H1 (cell line): Measurements from ENCODE around the gene PIGS. TPM values are rescaled to one million over a fixed set of nuclear protein-coding genes. Genes with fewer than 3 reads are reported as not detected.

Experiments used
- CTCF ChIA-PET: fragments of 300-600 bp; sonication (Branson Sonifier 250); formaldehyde crosslinking; loops from one replicate; lab custom pipeline; 2021; ENCODE audit not compliant: partially characterized antibody; lab: Charles Lee
- POLR2A ChIA-PET: fragments of 300-600 bp; sonication (Branson Sonifier 250); formaldehyde crosslinking; loops from one replicate; lab custom pipeline; 2021; ENCODE audit warnings: inconsistent platforms; ENCODE audit not compliant: partially characterized antibody; lab: Charles Lee
- DNase-seq, 2 experiments: peaks; one replicate each; pipeline versions ENCODE4 v3.0.0 to v3.0.0-alpha.2; 2010 to 2022; ENCODE audit warnings: low spot score in 2 of 2, low read depth in 1 of 2, mixed read lengths in 1 of 2
- FAIRE-seq: peaks from 2 replicates; lab custom pipeline; 2011; peaks lifted over from hg19 to GRCh38; lab: Jason Lieb, UNC
- H2AFZ ChIP-seq: 2 replicates; pipeline ENCODE4 v1.8.1; 2012; ENCODE audit warnings: low read length, inconsistent platforms
- H2AK5ac ChIP-seq: 2 replicates; pipeline ENCODE4 v1.6.1; 2013; ENCODE audit warnings: low read depth, low read length
- H2BK120ac ChIP-seq: replicated peaks from 2 replicates; pipeline ENCODE3; 2013; ENCODE audit warnings: low read depth, low read length, inconsistent platforms
- H2BK12ac ChIP-seq: 2 replicates; pipeline ENCODE4 v1.6.1; 2013; ENCODE audit warnings: low read depth, low read length
- H2BK15ac ChIP-seq: 2 replicates; pipeline ENCODE4 v1.6.1; 2013; ENCODE audit warnings: low read length
- H2BK20ac ChIP-seq: 2 replicates; pipeline ENCODE4 v1.6.1; 2013; ENCODE audit warnings: low read length
- H2BK5ac ChIP-seq: 2 replicates; pipeline ENCODE4 v1.6.1; 2013; ENCODE audit warnings: low read depth, low read length
- H3K14ac ChIP-seq: 2 replicates; pipeline ENCODE4 v1.6.1; 2013; ENCODE audit warnings: inconsistent platforms; ENCODE audit not compliant: insufficient read length
- H3K18ac ChIP-seq: 2 replicates; pipeline ENCODE4 v1.6.1; 2013; ENCODE audit warnings: low read length; ENCODE audit errors: extremely low read depth
- H3K23ac ChIP-seq: 2 replicates; pipeline ENCODE4 v1.6.1; 2013; ENCODE audit warnings: inconsistent platforms; ENCODE audit not compliant: insufficient read length
- H3K23me2 ChIP-seq: 2 replicates; pipeline ENCODE4 v1.6.1; 2013; ENCODE audit warnings: low read depth, low read length
- H3K27ac ChIP-seq: 2 replicates; pipeline ENCODE4 v1.6.1; 2011; ENCODE audit warnings: low read depth, low read length, inconsistent platforms
- H3K27me3 ChIP-seq, 4 experiments: replicated peaks in 1 of 4; 1 replicate in 1 of 4; 2 replicates in 3 of 4; pipeline versions ENCODE4 v1.6.1 to v1.8.1; 2011 to 2013; ENCODE audit warnings: low read length in 3 of 4, mild to moderate bottlenecking in 3 of 4, inconsistent platforms in 2 of 4, mixed read lengths in 2 of 4, moderate library complexity in 1 of 4; ENCODE audit not compliant: control insufficient read depth in 3 of 4, insufficient read depth in 3 of 4; ENCODE audit errors: extremely low read depth in 1 of 4
- H3K36me3 ChIP-seq, 4 experiments: 2 replicates each; pipeline versions ENCODE4 v1.6.1 to v1.8.1; 2011 to 2013; ENCODE audit warnings: mild to moderate bottlenecking in 4 of 4, low read length in 3 of 4, moderate library complexity in 2 of 4, control low read depth in 1 of 4, inconsistent platforms in 1 of 4; ENCODE audit not compliant: insufficient read depth in 4 of 4, control insufficient read depth in 2 of 4
- H3K4ac ChIP-seq: replicated peaks from 2 replicates; pipeline ENCODE3; 2013; ENCODE audit warnings: low read length, low read depth, mixed read lengths, inconsistent platforms; ENCODE audit not compliant: insufficient read length
- H3K4me1 ChIP-seq, 4 experiments: replicated peaks in 1 of 4; 1 replicate in 1 of 4; 2 replicates in 3 of 4; pipeline versions ENCODE4 v1.6.1 to v1.8.1; 2011 to 2013; ENCODE audit warnings: low read length in 3 of 4, inconsistent platforms in 2 of 4, mixed read lengths in 1 of 4; ENCODE audit not compliant: insufficient read depth in 4 of 4, control insufficient read depth in 3 of 4
- H3K4me2 ChIP-seq, 2 experiments: 2 replicates each; pipeline versions ENCODE4 v1.6.1 to v1.8.1; 2011 to 2013; ENCODE audit warnings: low read depth in 2 of 2, low read length in 2 of 2, control low read depth in 1 of 2, inconsistent platforms in 1 of 2, mild to moderate bottlenecking in 1 of 2; ENCODE audit not compliant: insufficient read depth in 1 of 2
- H3K4me3 ChIP-seq, 4 experiments: fragments of 200-600, 300-600 bp in 1 of 4; sonication (generic), shearing (Covaris generic), sonication (Bioruptor Twin) in 1 of 4; 2 replicates each; pipeline versions ENCODE4 v1.5.1 to v1.8.1; 2011 to 2016; ENCODE audit warnings: low read length in 4 of 4, low read depth in 3 of 4, control low read depth in 2 of 4, inconsistent platforms in 2 of 4, mild to moderate bottlenecking in 2 of 4, mixed read lengths in 1 of 4, moderate library complexity in 1 of 4; ENCODE audit not compliant: insufficient read depth in 2 of 4; ENCODE audit errors: extremely low read depth in 1 of 4
- H3K56ac ChIP-seq: replicated peaks from 2 replicates; pipeline ENCODE3; 2013; ENCODE audit warnings: low read depth, mild to moderate bottlenecking, mixed read lengths, low read length, inconsistent platforms; ENCODE audit not compliant: insufficient read length
- H3K79me1 ChIP-seq: 2 replicates; pipeline ENCODE4 v1.6.1; 2013; ENCODE audit warnings: low read depth, low read length, control low read depth
- H3K79me2 ChIP-seq, 2 experiments: 2 replicates each; pipeline versions ENCODE4 v1.6.1 to v1.8.1; 2012 to 2013; ENCODE audit warnings: low read length in 2 of 2, mild to moderate bottlenecking in 2 of 2, inconsistent platforms in 1 of 2; ENCODE audit not compliant: insufficient read depth in 2 of 2, control insufficient read depth in 1 of 2
- H3K9ac ChIP-seq, 4 experiments: replicated peaks in 1 of 4; 1 replicate in 1 of 4; 2 replicates in 3 of 4; pipeline versions ENCODE4 v1.6.1 to v1.8.1; 2011 to 2013; ENCODE audit warnings: low read depth in 3 of 4, low read length in 3 of 4, control low read depth in 2 of 4, mild to moderate bottlenecking in 2 of 4, moderate library complexity in 2 of 4, inconsistent platforms in 1 of 4; ENCODE audit errors: extremely low read depth in 1 of 4
- H3K9me3 ChIP-seq, 2 experiments: 2 replicates each; pipeline versions ENCODE4 v1.6.1 to v1.8.1; 2012 to 2013; ENCODE audit warnings: mild to moderate bottlenecking in 2 of 2, moderate library complexity in 2 of 2, control low read depth in 1 of 2, inconsistent platforms in 1 of 2, low read depth in 1 of 2, low read length in 1 of 2, mixed read lengths in 1 of 2; ENCODE audit not compliant: insufficient read depth in 2 of 2
- H4K20me1 ChIP-seq, 2 experiments: replicated peaks in 1 of 2; 2 replicates each; pipeline versions ENCODE3 to v1.8.1; 2011 to 2013; ENCODE audit warnings: inconsistent platforms in 2 of 2, low read length in 2 of 2, mild to moderate bottlenecking in 1 of 2; ENCODE audit not compliant: insufficient read depth in 2 of 2, control insufficient read depth in 1 of 2
- H4K5ac ChIP-seq: 2 replicates; pipeline ENCODE4 v1.6.1; 2013; ENCODE audit warnings: low read length, low read depth, mixed read lengths, inconsistent platforms; ENCODE audit not compliant: insufficient read length
- H4K8ac ChIP-seq: 2 replicates; pipeline ENCODE4 v1.8.0; 2013; ENCODE audit warnings: mild to moderate bottlenecking, moderate library complexity, low read length, inconsistent platforms; ENCODE audit not compliant: insufficient read depth; ENCODE audit errors: extremely low read depth
- H4K91ac ChIP-seq: replicated peaks from 2 replicates; pipeline ENCODE3; 2013; ENCODE audit warnings: low read length, mixed read lengths, inconsistent platforms; ENCODE audit not compliant: insufficient read length
- CBX5 ChIP-seq: fragments of 300-800, 300-1000 bp; sonication (generic); IDR thresholded peaks from 2 replicates; pipeline ENCODE4 v1.7.1; 2016; ENCODE audit warnings: antibody characterized with exemption, low read length, low read depth
- GTF2F1 ChIP-seq: IDR thresholded peaks from 2 replicates; pipeline ENCODE4 v1.6.1; 2012; ENCODE audit warnings: low read depth, low read length, improper control_type of control experiment, borderline replicate concordance
- RFX5 ChIP-seq: IDR thresholded peaks from 2 replicates; pipeline ENCODE4 v1.6.1; 2011; ENCODE audit warnings: low read depth, low read length, improper control_type of control experiment, borderline replicate concordance
- RNF2 ChIP-seq: fragments of 200-900, 300-1000 bp; sonication (generic); IDR thresholded peaks from 2 replicates; pipeline ENCODE4 v1.7.1; 2016; ENCODE audit warnings: borderline replicate concordance, low read depth, mild to moderate bottlenecking, antibody characterized with exemption, low read length; ENCODE audit not compliant: poor library complexity, severe bottlenecking; ENCODE audit errors: missing control alignments
- SP1 ChIP-seq: IDR thresholded peaks from 2 replicates; pipeline ENCODE4 v1.6.1; 2011; ENCODE audit warnings: low read depth, low read length
- polyA plus RNA-seq, 7 experiments: library from polyadenylated mRNA; depleted of rRNA in 3 of 7; stranded (reverse) in 5 of 7; unstranded in 2 of 7; fragments of >200 nt in 5 of 7; fragments of 200-250 nt in 2 of 7; gene quantifications; 1 replicate in 5 of 7; 2 replicates in 1 of 7; 4 replicates in 1 of 7; pipeline versions ENCODE4 v1.2.1 to v1.2.3, GENCODE V29; 2011 to 2013; ENCODE audit warnings: missing spikeins in 2 of 7, mixed read lengths in 2 of 7
- total RNA-seq: library from RNA; stranded (reverse); fragmentation: NEBNext Ultra II Directional; extraction: Animal tissue kit (Norgen Biotek cat#: 25700); gene quantifications from 2 replicates; pipeline ENCODE4 v1.2.1, GENCODE V29; 2021

The PIGS gene
- total and polyA plus RNA-seq, 2 of the 8 experiments (the other 6 are each of a cell fraction or from before 2014, with no cell fraction given) = 44.3 to 50.6 TPM

- Histone ChIP-seq H2BK20ac (no peak overlapping the region), H3K27ac (no peak overlapping the region), H3K18ac (no peak overlapping the region), H2BK15ac (no peak overlapping the region), H3K14ac (no peak overlapping the region), H3K56ac (no peak overlapping the region), H3K27me3 (peaks cover 0 to 8% (median 4%) of the 10 kb centered on the region in 4 experiments; a peak in 4 of 7 replicates), H2BK5ac (no peak overlapping the region), H4K5ac (no peak overlapping the region), H2BK120ac (no peak overlapping the region), H3K9me3 (no peaks in the 10 kb centered on the region), H4K91ac (no peak overlapping the region), H3K9ac (no peak overlapping the region), H3K79me1 (no peaks in the 10 kb centered on the region), H3K36me3 (peaks cover 0 to 7% (median 5%) of the 10 kb centered on the region in 4 experiments; a peak in 5 of 8 replicates), H2AFZ (no peak overlapping the region), H3K4me3 (no peak overlapping the region), H3K4me2 (no peak overlapping the region), H3K79me2 (peaks cover 0 to 12% of the 10 kb centered on the region in 2 experiments; a peak in 2 of 4 replicates), H3K4ac (no peak overlapping the region), H2AK5ac (no peak overlapping the region), H2BK12ac (no peak overlapping the region), H3K23me2 (peaks cover 6% of the 10 kb centered on the region), H3K23ac (no peak overlapping the region), H4K20me1 (peaks cover 3 to 4% of the 10 kb centered on the region in 2 experiments), H3K4me1 (peaks cover 2 to 9% (median 6%) of the 10 kb centered on the region in 4 experiments; a peak in 6 of 7 replicates), H4K8ac (no peak overlapping the region)
- POLR2A ChIA-PET = interaction anchor here (1.6 to 2.0 kb wide), 2 partner anchors 12 to 26 kb away, joined by 3 to 10 read pairs; partner anchors contain the start of gene SPAG5
- no peak for TF ChIP-seq CBX5
- no peak for TF ChIP-seq SP1
- no peak for TF ChIP-seq RNF2
- TF ChIP-seq GTF2F1 = no peak
- no peak for TF ChIP-seq RFX5
- DNase-seq (no peak), FAIRE-seq (no peak)
- CTCF ChIA-PET = interaction anchor here (0.7 to 6.0 kb wide), 6 partner anchors 16 to 142 kb away, joined by 3 to 58 read pairs (median 4); partner anchors contain the start of gene SPAG5
Observed at GRCh38 chr17:28573040-28573380, 1.7 kb upstream of the PIGS start.
